Measurements from ENCODE around the gene REM2.

GRCh38 chr14:22866874-22867273 is 16.1 kb upstream of the REM2 start:
- TF ChIP-seq CTCF (IDR thresholded peaks at IDR 0.05) (no peak), POLR2A (IDR thresholded peaks at IDR 0.05) (no peak)
